Uterus (tissue), 2 donors: Measurements from ENCODE around the gene COL4A3.

ENCODE experiments used
- POLR2A ChIP-seq, 2 donors: fragments of 450-650 bp; IDR thresholded peaks; one replicate each; pipeline ENCODE4 v1.6.1; 2016; ENCODE audit warnings: antibody characterized with exemption in 2 of 2, mild to moderate bottlenecking in 1 of 2, moderate library complexity in 1 of 2
- TF ChIP-seq, protein P1 (sequence below), 4 experiments: fragments of 200-600 bp in 2 of 4; fragments of 450-650 bp in 2 of 4; sonication (generic) in 2 of 4; IDR thresholded peaks; one replicate each; pipeline ENCODE4 v1.5.1; 2016 to 2019; ENCODE audit warnings: antibody characterized with exemption in 4 of 4, mild to moderate bottlenecking in 2 of 4, moderate library complexity in 1 of 4

DNA sequence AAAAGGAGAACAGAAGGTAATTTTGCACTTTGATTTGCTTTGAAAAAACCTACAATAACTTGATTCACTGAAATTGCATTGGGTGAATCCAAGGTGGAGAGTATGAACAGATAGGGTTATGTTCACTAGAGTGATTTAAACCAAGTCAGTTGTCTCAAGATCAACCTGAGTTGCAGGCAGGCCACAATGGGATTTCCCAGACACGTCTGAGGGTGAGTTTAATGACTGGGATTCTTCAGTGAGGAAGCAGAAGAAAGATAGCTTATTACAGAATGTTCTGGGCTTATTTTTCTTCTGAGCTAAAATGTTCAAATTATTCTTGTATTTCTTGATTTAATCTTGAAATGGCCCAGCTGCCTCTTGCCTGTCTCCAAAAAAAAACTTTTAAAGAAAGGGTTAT, 20.5 kb upstream of the COL4A3 start:
- TF ChIP-seq, protein P1, sequence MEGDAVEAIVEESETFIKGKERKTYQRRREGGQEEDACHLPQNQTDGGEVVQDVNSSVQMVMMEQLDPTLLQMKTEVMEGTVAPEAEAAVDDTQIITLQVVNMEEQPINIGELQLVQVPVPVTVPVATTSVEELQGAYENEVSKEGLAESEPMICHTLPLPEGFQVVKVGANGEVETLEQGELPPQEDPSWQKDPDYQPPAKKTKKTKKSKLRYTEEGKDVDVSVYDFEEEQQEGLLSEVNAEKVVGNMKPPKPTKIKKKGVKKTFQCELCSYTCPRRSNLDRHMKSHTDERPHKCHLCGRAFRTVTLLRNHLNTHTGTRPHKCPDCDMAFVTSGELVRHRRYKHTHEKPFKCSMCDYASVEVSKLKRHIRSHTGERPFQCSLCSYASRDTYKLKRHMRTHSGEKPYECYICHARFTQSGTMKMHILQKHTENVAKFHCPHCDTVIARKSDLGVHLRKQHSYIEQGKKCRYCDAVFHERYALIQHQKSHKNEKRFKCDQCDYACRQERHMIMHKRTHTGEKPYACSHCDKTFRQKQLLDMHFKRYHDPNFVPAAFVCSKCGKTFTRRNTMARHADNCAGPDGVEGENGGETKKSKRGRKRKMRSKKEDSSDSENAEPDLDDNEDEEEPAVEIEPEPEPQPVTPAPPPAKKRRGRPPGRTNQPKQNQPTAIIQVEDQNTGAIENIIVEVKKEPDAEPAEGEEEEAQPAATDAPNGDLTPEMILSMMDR (IDR thresholded peaks at IDR 0.05) = no peak
- TF ChIP-seq POLR2A (IDR thresholded peaks at IDR 0.05) = no peak
